H54 (cell line): ENCODE results near the gene RLF.

ENCODE experiments used
- DNase-seq: peaks from one replicate; pipeline ENCODE4 v3.0.0; 2011; ENCODE audit warnings: low spot score, mixed read lengths; ENCODE audit not compliant: insufficient read length
- FAIRE-seq: peaks from 3 replicates; lab custom pipeline; 2011; peaks lifted over from hg19 to GRCh38; lab: Jason Lieb, UNC
- POLR2A ChIP-seq: IDR thresholded peaks from 2 replicates; pipeline ENCODE4 v1.6.1; 2011; ENCODE audit warnings: low read depth, mild to moderate bottlenecking, low read length

RLF gene

GRCh38 chr1:40257688-40258444, 96.7 kb downstream of the RLF start, which contains the start of gene ZMPSTE24:
Gene ZMPSTE24 (plus strand): TSS chr1:40258236. CDS start chr1:40258272, 36 bp downstream.
- TF ChIP-seq POLR2A = peak; percentile 89
- FAIRE-seq = peak; percentile 83

GRCh38 chr1:40258445-40258769, 97.2 kb downstream of the RLF start:
- DNase-seq (no peak), FAIRE-seq (no peak)
- TF ChIP-seq POLR2A = no peak

More at GRCh38 chr1:40257688-40258444, 96.7 kb downstream of the RLF start, which contains the start of gene ZMPSTE24:
- peak; percentile 82 for DNase-seq

- no peak for TF ChIP-seq POLR2A
- DNase-seq (no peak), FAIRE-seq (no peak)
Measured at GRCh38 chr1:40264354-40264781, 103.2 kb downstream of the RLF start.

GRCh38 chr1:40265298-40265697, 104.1 kb downstream of the RLF start:
- no peak for DNase-seq
- TF ChIP-seq POLR2A = no peak
- FAIRE-seq = no peak

GRCh38 chr1:40265919-40266318, 104.7 kb downstream of the RLF start:
- TF ChIP-seq POLR2A = no peak
- FAIRE-seq (no peak), DNase-seq (no peak)

- DNase-seq = no peak
- no peak for TF ChIP-seq POLR2A
- FAIRE-seq = no peak
Measured at GRCh38 chr1:40266786-40267535, 105.8 kb downstream of the RLF start.

- DNase-seq (peak; percentile 14), FAIRE-seq (peak; percentile 81)
- no peak for TF ChIP-seq POLR2A
Measured at GRCh38 chr1:40267767-40268187, 106.6 kb downstream of the RLF start.

- no peak for TF ChIP-seq POLR2A
- DNase-seq (no peak), FAIRE-seq (no peak)
Measured at GRCh38 chr1:40268211-40268610, 107.0 kb downstream of the RLF start.

- no peak for TF ChIP-seq POLR2A
- FAIRE-seq (peak; percentile 43), DNase-seq (peak; percentile 18)
Measured at GRCh38 chr1:40270152-40270834, 109.1 kb downstream of the RLF start.

- no peak for DNase-seq
- no peak for FAIRE-seq
- TF ChIP-seq POLR2A = no peak
Measured at GRCh38 chr1:40272653-40273213, 111.5 kb downstream of the RLF start.

- TF ChIP-seq POLR2A = no peak
- FAIRE-seq = no peak
Measured at GRCh38 chr1:40273547-40274166, 112.5 kb downstream of the RLF start.

GRCh38 chr1:40274331-40274730, 113.1 kb downstream of the RLF start:
- DNase-seq (no peak), FAIRE-seq (no peak)
- TF ChIP-seq POLR2A = no peak

More at GRCh38 chr1:40273547-40274166, 112.5 kb downstream of the RLF start:
- no peak for DNase-seq

GRCh38 chr1:40276122-40276521, 114.9 kb downstream of the RLF start:
- no peak for DNase-seq
- FAIRE-seq = no peak
- no peak for TF ChIP-seq POLR2A
